Activated naive CD4-positive, alpha-beta T cell treated with Interleukin-2 at 50 U/mL for 16 hours (primary cell): ENCODE measurements around the gene SCIN.
"Not testable (repeated sequence)": the region's sequence is repeated elsewhere in the genome, so short reads cannot be mapped to it uniquely, and the experiment has no call there.

Experiments used
- DNase-seq: peaks from one replicate; pipeline ENCODE4 v3.0.0-alpha.2; 2020

The SCIN gene

GRCh38 chr7:12570534-12571461 lies at the start of gene SCIN:
Gene SCIN (plus strand): TSS chr7:12570720. CDS start chr7:12570787, 67 bp downstream.
- DNase-seq = peak; percentile 21

- no peak for DNase-seq
Observed at GRCh38 chr7:12524794-12525386, 45.6 kb upstream of the SCIN start.

DNA sequence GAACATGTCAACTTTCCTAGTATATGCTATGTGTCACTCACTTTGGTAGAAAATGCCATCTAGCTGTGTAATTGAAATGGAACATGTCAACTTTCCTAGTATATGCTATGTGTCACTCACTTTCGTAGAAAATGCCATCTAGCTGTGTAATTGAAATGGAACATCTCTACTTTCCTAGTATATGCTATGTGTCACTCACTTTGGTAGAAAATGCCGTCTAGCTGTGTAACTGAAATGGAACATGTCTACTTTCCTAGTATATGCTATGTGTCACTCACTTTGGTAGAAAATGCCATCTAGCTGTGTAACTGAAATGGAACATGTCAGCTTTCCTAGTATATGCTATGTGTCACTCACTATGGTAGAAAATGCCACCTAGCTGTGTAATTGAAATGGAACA lies 43.8 kb upstream of the SCIN start:
- DNase-seq = not testable (repeated sequence)

DNA sequence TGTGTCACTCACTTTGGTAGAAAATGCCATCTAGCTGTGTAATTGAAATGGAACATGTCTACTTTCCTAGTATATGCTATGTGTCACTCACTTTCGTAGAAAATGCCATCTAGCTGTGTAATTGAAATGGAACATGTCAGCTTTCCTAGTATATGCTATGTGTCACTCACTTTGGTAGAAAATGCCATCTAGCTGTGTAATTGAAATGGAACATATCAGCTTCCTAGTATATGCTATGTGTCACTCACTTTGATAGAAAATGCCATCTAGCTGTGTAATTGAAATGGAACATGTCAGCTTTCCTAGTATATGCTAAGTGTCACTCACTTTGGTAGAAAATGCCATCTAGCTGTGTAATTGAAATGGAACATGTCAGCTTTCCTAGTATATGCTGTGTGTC lies 42.9 kb upstream of the SCIN start:
- not testable (repeated sequence) for DNase-seq

GRCh38 chr7:12529971-12530710 lies 40.4 kb upstream of the SCIN start:
- no peak for DNase-seq

GRCh38 chr7:12531784-12532183 lies 38.7 kb upstream of the SCIN start:
- DNase-seq = no peak

DNA sequence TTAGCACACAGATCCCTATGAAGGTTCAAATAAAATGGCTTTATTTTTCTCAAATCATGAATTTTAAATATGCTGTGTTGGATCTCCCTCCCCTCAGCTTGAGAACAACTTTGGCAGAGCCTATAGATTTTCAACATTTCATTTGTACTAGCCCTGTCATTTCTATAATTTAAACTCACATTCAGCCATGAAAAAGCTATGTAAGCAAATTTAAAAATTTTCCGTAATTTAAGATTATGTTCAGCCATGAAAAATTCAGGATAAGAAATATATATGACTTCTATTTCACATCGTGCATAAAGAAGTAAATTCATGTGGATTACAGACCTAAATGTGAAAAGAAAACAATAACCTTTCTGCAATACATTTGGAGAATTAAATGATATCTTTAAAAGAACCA lies 36.5 kb upstream of the SCIN start:
- no peak for DNase-seq

GRCh38 chr7:12539681-12540080 lies 30.8 kb upstream of the SCIN start:
- no peak for DNase-seq

DNA sequence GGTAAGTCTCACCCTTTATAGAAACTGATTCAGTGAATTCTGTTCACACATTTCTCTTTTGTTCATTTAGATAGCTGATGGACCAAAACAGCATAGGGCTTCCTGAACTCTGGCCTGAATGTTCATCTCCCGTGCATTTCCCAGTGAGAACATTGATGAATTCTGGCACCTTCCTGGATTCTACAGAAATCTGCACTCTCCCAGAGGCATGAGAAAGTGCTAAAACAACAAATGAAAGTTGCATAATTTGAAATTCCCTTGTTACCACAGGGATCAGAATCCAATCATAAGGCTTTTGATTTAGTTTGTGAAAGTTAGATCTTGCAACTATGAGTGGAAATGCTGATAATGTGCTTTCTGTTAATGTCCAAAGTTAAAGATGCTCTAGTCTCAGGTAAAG lies 29.7 kb upstream of the SCIN start:
- DNase-seq = no peak

DNA sequence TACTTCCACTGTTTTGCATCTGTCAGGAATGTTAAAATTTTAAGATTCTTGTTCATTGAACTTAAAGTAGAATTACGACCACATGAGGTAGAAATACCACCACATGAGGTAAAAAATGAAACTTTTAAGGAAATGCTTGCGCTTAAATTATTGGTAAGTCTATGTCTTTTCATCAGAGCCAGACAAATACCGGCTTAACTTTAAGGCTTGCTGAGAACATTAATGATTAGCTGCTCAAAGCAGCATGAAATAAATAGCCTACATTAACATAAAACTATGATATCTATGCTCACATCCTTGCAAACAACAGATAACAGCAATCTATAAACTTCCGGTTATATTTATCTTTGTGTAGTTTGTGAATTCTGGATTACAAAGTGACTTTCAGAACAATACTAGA lies 26.9 kb upstream of the SCIN start:
- no peak for DNase-seq

- DNase-seq = no peak
Observed at GRCh38 chr7:12549106-12549505, 21.4 kb upstream of the SCIN start.

- no peak for DNase-seq
Observed at GRCh38 chr7:12550956-12551355, 19.6 kb upstream of the SCIN start.

DNA sequence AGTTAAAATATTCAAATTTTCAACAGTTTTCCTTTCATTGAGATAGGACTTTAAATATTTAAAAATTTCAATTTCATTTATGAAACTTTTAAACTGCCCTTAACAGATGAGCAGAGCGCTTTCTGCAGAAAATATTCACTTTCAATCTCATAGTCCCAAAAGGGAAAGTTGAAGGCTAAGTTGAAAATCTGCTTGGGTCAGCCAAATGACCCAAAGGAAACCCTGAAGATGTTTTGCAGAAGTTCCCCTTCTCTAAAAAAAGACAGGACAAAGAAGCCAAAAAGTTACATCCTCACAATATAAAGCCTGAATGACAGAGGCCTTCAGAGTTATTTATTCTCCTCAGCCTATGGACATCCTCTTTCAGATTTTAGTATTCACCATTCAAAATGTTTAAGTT lies 17.6 kb upstream of the SCIN start:
- no peak for DNase-seq

DNA sequence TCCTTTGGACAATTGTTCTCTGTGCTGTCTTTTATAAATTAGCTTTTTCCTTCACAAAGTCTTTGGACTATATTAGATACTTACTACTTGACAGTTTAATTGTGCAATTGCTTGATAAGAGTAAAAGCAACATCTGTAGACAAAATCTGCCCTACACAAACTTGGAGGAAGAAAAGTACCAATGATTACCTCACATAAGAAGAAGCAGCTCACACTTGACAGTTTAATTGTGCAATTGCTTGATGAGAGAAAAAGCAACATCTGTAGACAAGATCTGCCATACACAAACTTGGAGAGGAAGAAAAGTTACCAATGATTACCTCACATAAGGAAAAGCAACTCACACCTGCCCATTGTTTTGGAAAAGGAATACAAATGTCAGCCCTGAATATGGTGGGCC lies 17.1 kb upstream of the SCIN start:
- no peak for DNase-seq

GRCh38 chr7:12554351-12554750 lies 16.2 kb upstream of the SCIN start:
- no peak for DNase-seq

DNA sequence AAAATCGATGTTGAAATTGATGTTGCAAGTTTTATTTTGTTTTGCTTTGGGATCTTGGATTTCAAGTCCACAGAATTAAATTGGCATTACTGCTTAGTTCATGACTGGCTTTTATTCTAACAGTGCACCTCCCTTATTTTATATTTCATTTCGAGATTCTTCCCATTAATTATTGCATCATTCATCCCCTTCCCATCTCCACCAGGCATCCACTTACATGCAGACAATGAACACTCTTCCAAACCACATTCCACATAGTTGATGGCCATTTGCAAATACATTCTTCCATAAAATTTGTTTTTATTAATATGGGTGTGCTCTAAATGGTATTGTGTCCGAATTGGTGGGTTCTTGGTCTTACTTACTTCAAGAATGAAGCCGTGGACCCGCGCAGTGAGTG lies 15.6 kb upstream of the SCIN start:
- DNase-seq = no peak

DNA sequence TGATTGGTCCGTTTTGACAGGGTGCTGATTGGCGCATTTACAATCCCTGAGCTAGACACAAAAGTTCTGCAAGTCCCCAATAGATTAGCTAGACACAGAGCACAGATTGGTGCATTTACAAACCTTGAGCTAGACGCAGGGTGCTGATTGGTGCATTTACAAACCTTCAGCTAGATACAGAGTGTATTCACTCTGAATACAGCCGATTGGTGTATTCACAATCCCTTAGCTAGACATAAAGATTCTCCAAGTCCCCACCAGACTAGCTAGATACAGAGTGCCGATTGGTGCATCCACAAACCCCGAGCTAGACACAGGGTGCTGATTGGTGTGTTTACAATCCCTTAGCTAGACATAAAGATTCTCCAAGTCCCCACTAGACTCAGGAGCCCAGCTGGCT lies 14.8 kb upstream of the SCIN start:
- DNase-seq = not testable (repeated sequence)

DNA sequence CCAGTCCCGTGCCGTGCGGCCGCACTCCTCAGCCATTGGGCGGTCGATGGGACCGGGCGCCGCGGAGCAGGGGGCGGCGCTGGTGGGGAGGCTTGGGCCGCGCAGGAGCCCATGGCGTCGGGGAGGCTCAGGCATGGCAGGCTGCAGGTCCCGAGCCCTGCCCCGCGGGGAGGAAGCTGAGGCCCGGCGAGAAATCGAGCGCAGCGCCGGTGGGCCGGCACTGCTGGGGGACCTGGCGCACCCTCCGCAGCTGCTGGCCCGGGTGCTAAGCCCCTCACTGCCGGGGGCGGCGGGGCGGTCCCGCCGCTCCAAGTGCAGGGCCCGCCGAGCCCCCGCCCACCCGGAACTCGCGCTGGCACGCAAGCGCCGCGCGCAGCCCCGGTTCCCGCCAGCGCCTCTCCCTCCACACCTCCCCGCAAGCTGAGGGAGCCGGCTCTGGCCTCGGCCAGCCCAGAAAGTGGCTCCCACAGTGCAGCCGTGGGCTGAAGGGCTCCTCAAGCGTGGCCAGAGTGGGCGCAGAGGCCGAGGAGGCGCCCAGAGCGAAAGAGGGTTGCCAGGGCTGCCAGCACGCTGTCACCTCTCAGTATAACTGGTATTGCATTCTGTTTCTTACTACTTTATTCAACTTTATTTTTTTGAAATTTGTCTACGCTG lies 14.3 kb upstream of the SCIN start:
- not testable (repeated sequence) for DNase-seq

- no peak for DNase-seq
Observed at GRCh38 chr7:12557282-12557681, 13.2 kb upstream of the SCIN start.

GRCh38 chr7:12564996-12565764 lies 5.3 kb upstream of the SCIN start:
- no peak for DNase-seq

DNA sequence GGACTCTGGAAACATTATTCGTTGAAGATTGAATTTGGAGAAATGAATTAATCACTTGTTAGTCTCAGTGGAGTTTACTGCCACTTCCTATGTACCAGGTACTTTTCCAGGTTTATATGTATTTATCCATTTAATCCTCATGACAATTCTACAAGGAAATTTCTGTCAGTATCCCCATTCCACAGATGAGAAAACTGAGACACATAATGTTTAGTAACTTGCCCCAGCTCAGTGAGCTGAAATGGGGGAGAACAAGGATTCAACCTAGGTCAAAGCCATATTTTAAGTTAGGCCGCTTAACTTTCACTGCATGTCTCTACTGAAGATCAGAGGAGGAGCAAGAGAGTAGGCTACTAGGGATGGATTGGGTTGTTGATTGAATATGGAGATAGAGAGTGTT lies 4.6 kb upstream of the SCIN start:
- no peak for DNase-seq

- no peak for DNase-seq
Observed at GRCh38 chr7:12567015-12567414, 3.5 kb upstream of the SCIN start.
